B cell (primary cell): Measurements from ENCODE around the gene RBM23. TPM values are rescaled to one million over a fixed set of nuclear protein-coding genes. Genes with fewer than 3 reads are reported as not detected.

Experiments used
- ATAC-seq: fragments of 200-7000 bp; cut with Tn5 transposase; one replicate; pipeline ENCODE4 v1.10.0; 2021; ENCODE audit warnings: low read depth, mild to moderate bottlenecking, moderate number of reproducible peaks, moderate library complexity
- CTCF ChIA-PET: fragments of 350-600 bp; sonication (Branson Sonifier 250); formaldehyde crosslinking; loops from one replicate; lab custom pipeline; 2021; ENCODE audit warnings: antibody characterized with exemption, inconsistent platforms; lab: Charles Lee
- POLR2A ChIA-PET: fragments of 350-600 bp; sonication (Branson Sonifier 250); formaldehyde crosslinking; loops from one replicate; lab custom pipeline; 2021; ENCODE audit warnings: antibody characterized with exemption; lab: Charles Lee
- DNase-seq: peaks from one replicate; pipeline ENCODE4 v3.0.0; 2013
- H2AFZ ChIP-seq: 2 replicates; pipeline ENCODE4 v1.6.1; 2012; ENCODE audit warnings: mild to moderate bottlenecking, low read depth, low read length; ENCODE audit not compliant: insufficient read depth, poor library complexity, severe bottlenecking
- H3K27ac ChIP-seq, 2 donors: 1 replicate in 1 of 2; 2 replicates in 1 of 2; pipeline ENCODE4 v1.5.1; 2012 to 2013; ENCODE audit warnings: low read length in 2 of 2, mild to moderate bottlenecking in 2 of 2, moderate library complexity in 1 of 2
- H3K27me3 ChIP-seq, 4 experiments: fragments of 200-600 bp in 1 of 4; sonication (generic) in 1 of 4; replicated peaks in 1 of 4; 1 replicate in 2 of 4; 2 replicates in 2 of 4; pipeline versions ENCODE4 v1.6.1 to v1.7.0; 2013 to 2016; ENCODE audit warnings: low read length in 3 of 4, mild to moderate bottlenecking in 2 of 4, mixed read lengths in 1 of 4, moderate library complexity in 1 of 4; ENCODE audit not compliant: insufficient read depth in 4 of 4, control insufficient read depth in 3 of 4; ENCODE audit errors: control extremely low read depth in 1 of 4
- H3K36me3 ChIP-seq, 2 experiments: replicated peaks in 1 of 2; 1 replicate in 1 of 2; 2 replicates in 1 of 2; pipeline versions ENCODE4 v1.6.1 to v1.7.1; 2013; ENCODE audit warnings: low read length in 1 of 2; ENCODE audit not compliant: insufficient read depth in 2 of 2, control insufficient read depth in 1 of 2; ENCODE audit errors: control extremely low read depth in 1 of 2, extremely low read depth in 1 of 2
- H3K4me1 ChIP-seq, 2 donors: fragments of 200-600 bp in 1 of 2; sonication (generic) in 1 of 2; 1 replicate in 1 of 2; 2 replicates in 1 of 2; pipeline versions ENCODE4 v1.5.1 to v1.6.1; 2013 to 2017; ENCODE audit warnings: low read length in 2 of 2; ENCODE audit not compliant: control insufficient read depth in 2 of 2, insufficient read depth in 2 of 2
- H3K4me2 ChIP-seq: replicated peaks from 2 replicates; pipeline ENCODE3; 2012; ENCODE audit warnings: mild to moderate bottlenecking, low read depth, low read length; ENCODE audit not compliant: poor library complexity, severe bottlenecking
- H3K4me3 ChIP-seq, 5 experiments: fragments of 200-600 bp in 1 of 5; sonication (generic) in 1 of 5; 1 replicate in 3 of 5; 2 replicates in 2 of 5; pipeline versions ENCODE4 v1.5.1 to v1.7.0; 2011 to 2016; ENCODE audit warnings: low read length in 4 of 5, mild to moderate bottlenecking in 4 of 5, low read depth in 2 of 5, control low read depth in 1 of 5, moderate library complexity in 1 of 5; ENCODE audit not compliant: insufficient read depth in 1 of 5; ENCODE audit errors: control extremely low read depth in 1 of 5, extremely low read depth in 1 of 5
- H3K79me2 ChIP-seq: fragments of 200-600 bp; sonication (generic); one replicate; pipeline ENCODE4 v1.6.0; 2016; ENCODE audit warnings: low read length; ENCODE audit not compliant: control insufficient read depth, insufficient read depth
- H3K9ac ChIP-seq: fragments of 200-600 bp; sonication (generic); 2 replicates; pipeline ENCODE4 v1.6.1; 2017; ENCODE audit warnings: mild to moderate bottlenecking, low read length, moderate library complexity
- H3K9me3 ChIP-seq, 3 donors: one replicate each; pipeline versions ENCODE4 v1.6.1 to v1.7.1; 2013; ENCODE audit warnings: low read length in 2 of 3; ENCODE audit not compliant: control insufficient read depth in 2 of 3, insufficient read depth in 1 of 3; ENCODE audit errors: control extremely low read depth in 1 of 3
- H4K20me1 ChIP-seq: 2 replicates; pipeline ENCODE4 v1.6.0; 2012; ENCODE audit warnings: mild to moderate bottlenecking, low read length; ENCODE audit not compliant: insufficient read depth, control insufficient read depth, poor library complexity, severe bottlenecking
- H3K27ac Mint-ChIP-seq: one replicate; pipeline ENCODE4 v1.8.0; 2021; ENCODE audit warnings: mixed read lengths
- H3K27me3 Mint-ChIP-seq: one replicate; pipeline ENCODE4 v1.8.0; 2021; ENCODE audit warnings: mixed read lengths
- H3K4me1 Mint-ChIP-seq: one replicate; pipeline ENCODE4 v1.8.0; 2021; ENCODE audit warnings: mixed read lengths
- H3K4me3 Mint-ChIP-seq: one replicate; pipeline ENCODE4 v1.8.0; 2021; ENCODE audit warnings: mixed read lengths
- H3K9me3 Mint-ChIP-seq: one replicate; pipeline ENCODE4 v1.8.0; 2022; ENCODE audit warnings: mixed read lengths; ENCODE audit not compliant: insufficient read depth
- EZH2 ChIP-seq: IDR thresholded peaks from 2 replicates; pipeline ENCODE4 v1.6.1; 2012; ENCODE audit warnings: borderline replicate concordance, low read depth, mild to moderate bottlenecking, moderate library complexity, low read length; ENCODE audit not compliant: insufficient read depth, poor library complexity, severe bottlenecking
- WGBS: methylation state at CpG from one replicate; pipeline ENCODE4 v1.1.5; 2013; ENCODE audit warnings: missing lambda C conversion rate; ENCODE audit not compliant: insufficient coverage; 5-methylcytosine and 5-hydroxymethylcytosine counted together
- intact Hi-C: fragments of 100-400 bp; cut with micrococcal nuclease; formaldehyde crosslinking; loops from one replicate; pipeline ENCODE4 v1.10.0; 2022
- polyA plus RNA-seq: library from polyadenylated mRNA; depleted of rRNA; stranded (reverse); fragments of >200 nt; gene quantifications from 2 replicates; pipeline ENCODE4 v1.2.3, GENCODE V29; 2012
- total RNA-seq, 2 donors: library from RNA; stranded (reverse); fragments of 120-200 nt in 1 of 2; gene quantifications; 1 replicate in 1 of 2; 2 replicates in 1 of 2; pipeline versions ENCODE4 v1.2.3 to v1.2.4, GENCODE V29; 2013 to 2022
- TF ChIP-seq, protein P1 (sequence below): fragments of 200-600 bp; IDR thresholded peaks from one replicate; pipeline ENCODE4 v1.8.0; 2022; ENCODE audit warnings: antibody characterized with exemption, mild to moderate bottlenecking

The RBM23 gene
- total and polyA plus RNA-seq, 2 donors (not counting 1 experiment from before 2014, with no cell fraction given): 60.7 to 165 TPM

DNA sequence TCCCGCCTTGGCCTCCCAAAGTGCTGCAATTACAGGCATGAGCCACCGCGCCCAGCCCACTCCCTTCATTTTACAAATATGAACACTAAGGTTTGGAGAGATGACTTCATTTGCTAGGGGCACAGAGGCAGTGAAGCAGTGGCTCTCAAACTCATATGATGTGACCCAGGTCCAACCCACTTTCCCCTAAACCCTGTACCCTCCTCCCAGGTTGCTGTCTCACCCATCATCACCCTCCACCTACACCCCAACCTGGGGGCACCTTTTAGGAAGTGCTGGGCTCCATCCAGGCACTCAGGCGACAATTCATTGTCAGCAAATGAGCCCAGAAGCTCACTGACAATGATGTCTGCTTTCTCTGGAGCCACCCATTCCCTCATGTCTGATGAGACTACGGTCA is 4.8 kb upstream of the RBM23 start:
- Mint-ChIP-seq H3K27ac (no peak overlapping the region), H3K4me1 (peaks cover 33% of the 10 kb centered on the region), H3K27me3 (no peaks in the 10 kb centered on the region), H3K9me3 (no peaks in the 10 kb centered on the region), H3K4me3 (no peak overlapping the region)
- WGBS: 95% methylated on average over 4 of the region's 5 CpGs
- ChIA-PET POLR2A (no interaction called here), CTCF (no interaction called here)
- no peak for DNase-seq
- no peak for ATAC-seq
- Histone ChIP-seq H3K4me2 (no peak overlapping the region), H3K9me3 (no peaks in the 10 kb centered on the region), H3K27me3 (no peaks in the 10 kb centered on the region), H3K79me2 (peaks cover 1% of the 10 kb centered on the region), H4K20me1 (no peaks in the 10 kb centered on the region), H3K36me3 (peaks cover 9 to 39% of the 10 kb centered on the region in 2 experiments), H3K4me1 (peaks cover 16 to 20% of the 10 kb centered on the region in 2 donors), H3K9ac (no peak overlapping the region), H3K27ac (no peak overlapping the region), H3K4me3 (no peak overlapping the region), H2AFZ (no peak overlapping the region)
- intact Hi-C loops: no loop called here
- TF ChIP-seq, protein P1, sequence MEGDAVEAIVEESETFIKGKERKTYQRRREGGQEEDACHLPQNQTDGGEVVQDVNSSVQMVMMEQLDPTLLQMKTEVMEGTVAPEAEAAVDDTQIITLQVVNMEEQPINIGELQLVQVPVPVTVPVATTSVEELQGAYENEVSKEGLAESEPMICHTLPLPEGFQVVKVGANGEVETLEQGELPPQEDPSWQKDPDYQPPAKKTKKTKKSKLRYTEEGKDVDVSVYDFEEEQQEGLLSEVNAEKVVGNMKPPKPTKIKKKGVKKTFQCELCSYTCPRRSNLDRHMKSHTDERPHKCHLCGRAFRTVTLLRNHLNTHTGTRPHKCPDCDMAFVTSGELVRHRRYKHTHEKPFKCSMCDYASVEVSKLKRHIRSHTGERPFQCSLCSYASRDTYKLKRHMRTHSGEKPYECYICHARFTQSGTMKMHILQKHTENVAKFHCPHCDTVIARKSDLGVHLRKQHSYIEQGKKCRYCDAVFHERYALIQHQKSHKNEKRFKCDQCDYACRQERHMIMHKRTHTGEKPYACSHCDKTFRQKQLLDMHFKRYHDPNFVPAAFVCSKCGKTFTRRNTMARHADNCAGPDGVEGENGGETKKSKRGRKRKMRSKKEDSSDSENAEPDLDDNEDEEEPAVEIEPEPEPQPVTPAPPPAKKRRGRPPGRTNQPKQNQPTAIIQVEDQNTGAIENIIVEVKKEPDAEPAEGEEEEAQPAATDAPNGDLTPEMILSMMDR: no peak
- TF ChIP-seq EZH2: no peak

DNA sequence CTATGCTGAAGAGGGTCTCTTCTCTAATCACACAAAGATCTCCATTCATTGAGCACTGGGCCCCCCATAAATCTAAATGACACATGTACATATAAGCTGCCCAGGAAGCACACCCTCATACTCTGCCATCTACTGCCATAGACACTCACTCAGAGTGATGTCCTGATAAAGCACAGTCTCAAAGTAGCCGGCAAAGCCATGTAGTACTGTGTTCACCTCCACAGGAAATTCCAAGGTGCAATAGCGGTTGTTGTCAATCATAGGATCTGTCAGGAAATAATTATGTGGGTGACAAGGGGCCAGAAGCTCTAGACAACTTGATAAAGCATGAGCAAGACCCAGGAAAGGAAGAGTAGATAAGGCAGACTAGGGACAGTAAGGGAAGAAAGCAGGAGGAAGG is 3.3 kb upstream of the RBM23 start:
- CTCF ChIA-PET: interaction anchor here (0.8 kb wide), 1 partner anchor 352 kb away, joined by 3 read pairs; no protein-coding TSS in a partner anchor

More for the DNA sequence above, 3.3 kb upstream of the RBM23 start:
- H3K9ac ChIP-seq: no peak overlapping the region
- intact Hi-C loops: no loop called here
- H3K79me2 ChIP-seq: peaks cover 14% of the 10 kb centered on the region
- POLR2A ChIA-PET: no interaction called here
- no peak overlapping the region for H3K4me3 Mint-ChIP-seq
- no peak for ATAC-seq
- H3K27me3 Mint-ChIP-seq: no peaks in the 10 kb centered on the region
- peaks cover 9 to 39% of the 10 kb centered on the region in 2 experiments for H3K36me3 ChIP-seq
- WGBS: 100% methylated on average over 2 of the region's 2 CpGs
- TF ChIP-seq EZH2: no peak
- TF ChIP-seq, protein P1: no peak
- H4K20me1 ChIP-seq: no peaks in the 10 kb centered on the region
- no peak overlapping the region for H3K27ac ChIP-seq
- H2AFZ ChIP-seq: no peak overlapping the region
- no peak for DNase-seq
- no peak overlapping the region for H3K4me3 ChIP-seq
- no peaks in the 10 kb centered on the region for H3K9me3 Mint-ChIP-seq
- no peak overlapping the region for H3K27ac Mint-ChIP-seq
- H3K4me2 ChIP-seq: no peak overlapping the region
- peaks cover 34% of the 10 kb centered on the region for H3K4me1 Mint-ChIP-seq
- no peaks in the 10 kb centered on the region for H3K27me3 ChIP-seq
- H3K4me1 ChIP-seq: peaks cover 13 to 22% of the 10 kb centered on the region in 2 donors
- H3K9me3 ChIP-seq: no peaks in the 10 kb centered on the region
